ENCODE results near the gene SCNN1G.

DNA sequence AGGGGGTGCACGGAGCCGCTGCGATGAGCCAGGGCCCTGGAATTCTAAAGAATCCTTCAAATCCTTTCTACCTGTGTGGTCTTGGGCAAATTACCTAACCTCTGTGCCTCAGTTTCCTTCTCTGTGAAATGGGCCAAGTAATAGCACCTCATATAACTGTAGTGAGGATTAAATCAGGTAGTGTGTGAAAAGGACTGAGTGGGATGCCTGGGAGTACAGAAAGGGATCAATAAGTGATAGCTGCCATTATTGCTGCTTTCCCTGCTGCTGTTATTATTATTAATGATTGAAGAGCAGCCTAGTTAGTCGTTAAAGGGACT is 958 bp downstream of the SCNN1G start:
- TF ChIP-seq MAX (IDR thresholded peaks at IDR 0.05) (no peak), POLR2A (IDR thresholded peaks at IDR 0.05; ENCODE audit: low read length) (no peak), ZFP36 (IDR thresholded peaks at IDR 0.05; ENCODE audit: borderline replicate concordance, partially characterized antibody) (no peak), RFX5 (IDR thresholded peaks at IDR 0.05) (no peak), JUNB (IDR thresholded peaks at IDR 0.05) (no peak), TP53 (CRISPR knock-in tag; IDR thresholded peaks at IDR 0.05) (no peak), NFE2L2 (conservative IDR thresholded peaks at IDR 0.05; ENCODE audit: low read length) (no peak), CTCF (IDR thresholded peaks at IDR 0.05) (no peak), BHLHE40 (IDR thresholded peaks at IDR 0.05; ENCODE audit: low read depth, low read length) (no peak), RARB (CRISPR knock-in tag; IDR thresholded peaks at IDR 0.05) (no peak), EP300 (IDR thresholded peaks at IDR 0.05) (no peak), CBX8 (IDR thresholded peaks at IDR 0.05) (no peak)
